ENCODE data around the gene AMZ1. TPM values are rescaled to one million over a fixed set of nuclear protein-coding genes. Genes with fewer than 3 reads are reported as not detected.

The AMZ1 gene
- total RNA-seq, 2 donors from 2014 or later, result 0.66 to 1.6 TPM

GRCh38 chr7:2641406-2642393 lies 46.3 kb upstream of the AMZ1 start:
- H3K9me3 Mint-ChIP-seq, result no peaks in the 10 kb centered on the region
- no peak overlapping the region for H3K9ac ChIP-seq (ENCODE audit: extremely low read depth, low read length, poor library complexity, severe bottlenecking)
- H3K27ac Mint-ChIP-seq, result peak overlapping the region; percentile 68
- peak overlapping the region; percentile 97 for H3K27ac ChIP-seq (ENCODE audit: low read depth, low read length)
- peaks cover 7% of the 10 kb centered on the region for H3K36me3 ChIP-seq (ENCODE audit: control insufficient read depth, insufficient read depth, low read length)
- no peaks in the 10 kb centered on the region for H3K36me3 Mint-ChIP-seq (ENCODE audit: low read depth)
- no peaks in the 10 kb centered on the region for H3K4me1 ChIP-seq (ENCODE audit: control insufficient read depth, insufficient read depth, low read length)
- no peaks in the 10 kb centered on the region for H3K9me3 ChIP-seq (ENCODE audit: control insufficient read depth, low read length)
- TF ChIP-seq, protein P1, sequence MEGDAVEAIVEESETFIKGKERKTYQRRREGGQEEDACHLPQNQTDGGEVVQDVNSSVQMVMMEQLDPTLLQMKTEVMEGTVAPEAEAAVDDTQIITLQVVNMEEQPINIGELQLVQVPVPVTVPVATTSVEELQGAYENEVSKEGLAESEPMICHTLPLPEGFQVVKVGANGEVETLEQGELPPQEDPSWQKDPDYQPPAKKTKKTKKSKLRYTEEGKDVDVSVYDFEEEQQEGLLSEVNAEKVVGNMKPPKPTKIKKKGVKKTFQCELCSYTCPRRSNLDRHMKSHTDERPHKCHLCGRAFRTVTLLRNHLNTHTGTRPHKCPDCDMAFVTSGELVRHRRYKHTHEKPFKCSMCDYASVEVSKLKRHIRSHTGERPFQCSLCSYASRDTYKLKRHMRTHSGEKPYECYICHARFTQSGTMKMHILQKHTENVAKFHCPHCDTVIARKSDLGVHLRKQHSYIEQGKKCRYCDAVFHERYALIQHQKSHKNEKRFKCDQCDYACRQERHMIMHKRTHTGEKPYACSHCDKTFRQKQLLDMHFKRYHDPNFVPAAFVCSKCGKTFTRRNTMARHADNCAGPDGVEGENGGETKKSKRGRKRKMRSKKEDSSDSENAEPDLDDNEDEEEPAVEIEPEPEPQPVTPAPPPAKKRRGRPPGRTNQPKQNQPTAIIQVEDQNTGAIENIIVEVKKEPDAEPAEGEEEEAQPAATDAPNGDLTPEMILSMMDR (conservative IDR thresholded peaks at IDR 0.05), result no peak
- no peak overlapping the region for H3K4me3 ChIP-seq (ENCODE audit: low read length)
- H3K27me3 ChIP-seq (ENCODE audit: control insufficient read depth, insufficient read depth, low read length, poor library complexity, severe bottlenecking), result no peaks in the 10 kb centered on the region
- 60 to 81% methylated on average over 22 to 39 of the region's 39 CpGs for WGBS, 2 experiments (ENCODE audit: insufficient coverage in 1 of 2, insufficient read length in 1 of 2)
- peaks cover 9% of the 10 kb centered on the region for H3K4me1 Mint-ChIP-seq
- peak; percentile 94 for DNase-seq
- H3K27me3 Mint-ChIP-seq (ENCODE audit: insufficient read depth), result no peaks in the 10 kb centered on the region
- no peak overlapping the region for H3K4me3 Mint-ChIP-seq

DNA sequence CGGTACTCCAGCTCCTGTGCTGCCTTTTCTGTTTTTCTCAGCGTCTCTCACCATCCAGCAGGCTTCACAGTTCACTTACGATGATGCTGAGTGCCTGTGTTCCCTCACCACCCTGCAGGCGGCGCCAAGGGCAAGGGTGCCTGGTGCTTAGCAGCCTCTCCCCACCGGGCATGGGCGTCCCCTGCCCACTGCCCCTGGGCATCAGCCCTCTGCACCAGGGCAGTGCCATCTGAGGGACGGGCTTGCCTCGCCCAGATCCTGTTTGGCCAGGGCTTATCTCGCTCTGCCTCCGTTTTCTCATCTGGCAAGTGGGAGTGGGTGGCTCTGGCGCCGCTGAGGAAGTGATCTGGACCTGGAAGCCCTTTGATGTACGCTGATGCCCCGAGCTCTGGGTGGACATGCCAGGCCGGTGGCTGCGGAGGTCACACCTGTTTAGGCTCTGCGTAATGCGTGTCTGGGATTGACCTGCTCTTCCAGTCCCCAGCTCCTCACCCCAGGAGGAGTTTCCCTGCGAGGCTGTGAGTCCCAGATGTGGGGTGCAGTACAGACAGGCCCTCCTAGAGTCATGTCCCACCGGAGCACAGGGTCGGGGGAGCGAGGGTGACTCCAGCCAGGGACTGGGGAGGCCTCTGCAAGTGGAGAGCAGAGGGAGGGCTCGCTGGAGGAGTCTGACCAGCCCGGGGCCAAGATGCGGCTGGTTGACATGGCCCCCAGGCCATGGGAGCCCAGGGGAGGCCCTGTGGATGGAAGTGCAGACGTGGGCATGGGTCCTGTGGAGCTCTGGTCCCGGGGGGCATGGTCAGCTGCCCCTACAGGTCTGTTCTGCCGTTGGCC lies 44.4 kb upstream of the AMZ1 start:
- Histone ChIP-seq H3K27me3 (ENCODE audit: control insufficient read depth, insufficient read depth, low read length, poor library complexity, severe bottlenecking) (no peaks in the 10 kb centered on the region), H3K4me3 (ENCODE audit: low read length) (no peak overlapping the region), H3K27ac (ENCODE audit: low read depth, low read length) (peak overlapping the region; percentile 78), H3K4me1 (ENCODE audit: control insufficient read depth, insufficient read depth, low read length) (no peaks in the 10 kb centered on the region), H3K36me3 (ENCODE audit: control insufficient read depth, insufficient read depth, low read length) (peaks cover 14% of the 10 kb centered on the region), H3K9me3 (ENCODE audit: control insufficient read depth, low read length) (no peaks in the 10 kb centered on the region), H3K9ac (ENCODE audit: extremely low read depth, low read length, poor library complexity, severe bottlenecking) (no peak overlapping the region)
- H3K27me3 Mint-ChIP-seq (ENCODE audit: insufficient read depth), result no peaks in the 10 kb centered on the region
- TF ChIP-seq, protein P1 (conservative IDR thresholded peaks at IDR 0.05), result peak; percentile 63
- H3K27ac Mint-ChIP-seq, result peak overlapping the region; percentile 48
- no peaks in the 10 kb centered on the region for H3K36me3 Mint-ChIP-seq (ENCODE audit: low read depth)
- peaks cover 9% of the 10 kb centered on the region for H3K4me1 Mint-ChIP-seq
- H3K9me3 Mint-ChIP-seq, result no peaks in the 10 kb centered on the region
- WGBS, 2 experiments (ENCODE audit: insufficient coverage in 1 of 2, insufficient read length in 1 of 2), result 92 to 95% methylated on average over 16 to 29 of the region's 29 CpGs
- DNase-seq, result peak; percentile 85
- H3K4me3 Mint-ChIP-seq, result no peak overlapping the region

DNA sequence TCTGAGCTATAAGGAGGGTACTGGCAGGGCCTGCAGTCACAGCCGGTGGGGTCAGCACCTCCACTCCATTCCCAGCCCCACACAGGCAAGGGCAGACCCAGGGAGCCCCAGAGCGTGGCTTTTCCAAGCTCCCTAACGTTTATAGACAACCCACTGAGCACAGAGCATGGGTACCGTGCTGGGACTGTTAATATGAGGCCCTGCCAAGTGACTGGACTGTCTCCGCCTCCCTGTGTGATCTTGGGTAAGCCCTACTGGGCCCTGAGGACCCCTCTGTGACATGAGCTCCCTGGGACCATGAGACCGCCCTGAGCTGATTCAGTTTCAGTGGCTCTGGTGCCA lies 43.8 kb upstream of the AMZ1 start:
- H3K4me1 Mint-ChIP-seq, result peaks cover 9% of the 10 kb centered on the region
- no peaks in the 10 kb centered on the region for H3K9me3 ChIP-seq (ENCODE audit: control insufficient read depth, low read length)
- H3K4me3 ChIP-seq (ENCODE audit: low read length), result no peak overlapping the region
- peak overlapping the region; percentile 78 for H3K27ac ChIP-seq (ENCODE audit: low read depth, low read length)
- WGBS, 2 experiments (ENCODE audit: insufficient coverage in 1 of 2, insufficient read length in 1 of 2), result 73 to 89% methylated on average over 3 to 6 of the region's 6 CpGs
- H3K36me3 ChIP-seq (ENCODE audit: control insufficient read depth, insufficient read depth, low read length), result peaks cover 10% of the 10 kb centered on the region
- no peak for DNase-seq
- H3K4me3 Mint-ChIP-seq, result no peak overlapping the region
- no peaks in the 10 kb centered on the region for H3K4me1 ChIP-seq (ENCODE audit: control insufficient read depth, insufficient read depth, low read length)
- no peak overlapping the region for H3K9ac ChIP-seq (ENCODE audit: extremely low read depth, low read length, poor library complexity, severe bottlenecking)
- H3K36me3 Mint-ChIP-seq (ENCODE audit: low read depth), result peaks cover 3% of the 10 kb centered on the region
- TF ChIP-seq, protein P1 (conservative IDR thresholded peaks at IDR 0.05), result no peak
- no peaks in the 10 kb centered on the region for H3K9me3 Mint-ChIP-seq
- H3K27ac Mint-ChIP-seq, result no peak overlapping the region
- H3K27me3 Mint-ChIP-seq (ENCODE audit: insufficient read depth), result no peaks in the 10 kb centered on the region
- H3K27me3 ChIP-seq (ENCODE audit: control insufficient read depth, insufficient read depth, low read length, poor library complexity, severe bottlenecking), result no peaks in the 10 kb centered on the region

All from endodermal cell (in vitro differentiated cells).